Measurements from ENCODE around the gene TIPARP. TPM values are rescaled to one million over a fixed set of nuclear protein-coding genes. Genes with fewer than 3 reads are reported as not detected.

TIPARP gene
- total and polyA plus RNA-seq, 2 of the 8 experiments (the other 6 are each of a cell fraction or from before 2014, with no cell fraction given), result 1.6 to 5.8 TPM

- H2AFZ ChIP-seq (ENCODE audit: low read length), result no peak overlapping the region
- POLR2A ChIA-PET (ENCODE audit: partially characterized antibody), result no interaction called here
These were observed 38.4 kb upstream of the TIPARP start for GRCh38 chr3:156635973-156636372.

More at GRCh38 chr3:156635973-156636372, 38.4 kb upstream of the TIPARP start:
- H3K4me3 ChIP-seq (ENCODE audit: extremely low read depth in 1 of 4, insufficient read depth in 2 of 4, low read depth in 3 of 4, low read length in 4 of 4), result no peak overlapping the region
- WGBS, 2 experiments (ENCODE audit: extremely low coverage in 1 of 2, insufficient coverage in 1 of 2, insufficient read length in 1 of 2, insufficient replicate concordance in 2 of 2, low coverage in 1 of 2, low lambda C conversion rate in 2 of 2, missing lambda C conversion rate in 1 of 2), result 89% methylated on average over 3 of the region's 3 CpGs; no CpG with 5 or more reads in 1 of the 2 experiments
- H3K18ac ChIP-seq (ENCODE audit: extremely low read depth, low read length), result no peak overlapping the region
- H4K91ac ChIP-seq (replicated peaks; ENCODE audit: insufficient read length, low read length), result no peak overlapping the region
- H3K9me3 ChIP-seq (ENCODE audit: insufficient read depth in 2 of 2, low read depth in 1 of 2, low read length in 1 of 2), result no peaks in the 10 kb centered on the region
- no peaks in the 10 kb centered on the region for H3K79me2 ChIP-seq (ENCODE audit: control insufficient read depth in 1 of 2, insufficient read depth in 2 of 2, low read length in 2 of 2)
- H3K4me2 ChIP-seq (ENCODE audit: insufficient read depth in 1 of 2, low read depth in 2 of 2, low read length in 2 of 2), result no peak overlapping the region
- no peak overlapping the region for H3K56ac ChIP-seq (replicated peaks; ENCODE audit: insufficient read length, low read depth, low read length)
- peaks cover 0 to 2% (median 1%) of the 10 kb centered on the region in 4 experiments; a peak in 2 of 7 replicates for H3K4me1 ChIP-seq (replicated peaks in 1 of 4; ENCODE audit: control insufficient read depth in 3 of 4, insufficient read depth in 4 of 4, low read length in 3 of 4)
- FAIRE-seq, result no peak
- H2BK120ac ChIP-seq (replicated peaks; ENCODE audit: low read depth, low read length), result no peak overlapping the region
- no peak overlapping the region for H3K23ac ChIP-seq (ENCODE audit: insufficient read length)
- H2AK5ac ChIP-seq (ENCODE audit: low read depth, low read length), result no peak overlapping the region
- no peak for TF ChIP-seq FOSL1 (IDR thresholded peaks at IDR 0.05; ENCODE audit: insufficient read depth, low read depth, low read length)
- TF ChIP-seq RAD21 (IDR thresholded peaks at IDR 0.05 in 1 of 2, conservative IDR thresholded peaks at IDR 0.05 in 1 of 2; ENCODE audit: low read depth in 2 of 2, low read length in 2 of 2), result no peak
- no peak for TF ChIP-seq RNF2 (IDR thresholded peaks at IDR 0.05; ENCODE audit: borderline replicate concordance, low read depth, low read length, missing control alignments, poor library complexity, severe bottlenecking)
- TF ChIP-seq KDM1A (IDR thresholded peaks at IDR 0.05; ENCODE audit: borderline replicate concordance, low read length), result no peak
- no peak for TF ChIP-seq MAFK (IDR thresholded peaks at IDR 0.05; ENCODE audit: low read depth, low read length)
- no peak overlapping the region for H3K4ac ChIP-seq (replicated peaks; ENCODE audit: insufficient read length, low read depth, low read length)
- no peaks in the 10 kb centered on the region for H3K36me3 ChIP-seq (ENCODE audit: control insufficient read depth in 2 of 4, insufficient read depth in 4 of 4, low read length in 3 of 4)
- no peak overlapping the region for H3K27ac ChIP-seq (ENCODE audit: low read depth, low read length)
- no peak overlapping the region for H2BK12ac ChIP-seq (ENCODE audit: low read depth, low read length)
- H3K27me3 ChIP-seq (replicated peaks in 1 of 4; ENCODE audit: control insufficient read depth in 3 of 4, extremely low read depth in 1 of 4, insufficient read depth in 3 of 4, low read length in 3 of 4), result no peaks in the 10 kb centered on the region; a peak in 1 of 7 replicates
- H2BK15ac ChIP-seq (ENCODE audit: low read length), result no peak overlapping the region
- no peaks in the 10 kb centered on the region for H4K20me1 ChIP-seq (replicated peaks in 1 of 2; ENCODE audit: control insufficient read depth in 1 of 2, insufficient read depth in 2 of 2, low read length in 2 of 2)
- H4K8ac ChIP-seq (ENCODE audit: extremely low read depth, insufficient read depth, low read length), result no peak overlapping the region
- no peak for DNase-seq (ENCODE audit: low read depth in 1 of 2, low spot score in 2 of 2)
- no peak overlapping the region for H2BK20ac ChIP-seq (ENCODE audit: low read length)
- no peaks in the 10 kb centered on the region; the same call in 1 of the 2 replicates for H3K23me2 ChIP-seq (ENCODE audit: low read depth, low read length)
- H3K14ac ChIP-seq (ENCODE audit: insufficient read length), result no peak overlapping the region
- no peak overlapping the region for H3K9ac ChIP-seq (replicated peaks in 1 of 4; ENCODE audit: extremely low read depth in 1 of 4, low read depth in 3 of 4, low read length in 3 of 4)
- CTCF ChIA-PET (ENCODE audit: partially characterized antibody), result interaction anchor here (0.9 to 1.2 kb wide), 2 partner anchors 12 to 491 kb away, joined by 3 read pairs; no protein-coding TSS in a partner anchor
- H4K5ac ChIP-seq (ENCODE audit: insufficient read length, low read depth, low read length), result no peak overlapping the region
- H3K79me1 ChIP-seq (ENCODE audit: low read depth, low read length), result no peaks in the 10 kb centered on the region
- no peak overlapping the region for H2BK5ac ChIP-seq (ENCODE audit: low read depth, low read length)
